HG02885 (cell line): ENCODE data around the gene CBX5.
"Not testable (repeated sequence)": the region's sequence is repeated elsewhere in the genome, so short reads cannot be mapped to it uniquely, and the experiment has no call there.

Source experiments
- ATAC-seq: cut with Tn5 transposase; IDR thresholded peaks from one replicate; pipeline ENCODE4 v1.9.1; 2021; ENCODE audit warnings: mild to moderate bottlenecking; ENCODE audit not compliant: unreplicated experiment, poor library complexity

CBX5 gene

DNA sequence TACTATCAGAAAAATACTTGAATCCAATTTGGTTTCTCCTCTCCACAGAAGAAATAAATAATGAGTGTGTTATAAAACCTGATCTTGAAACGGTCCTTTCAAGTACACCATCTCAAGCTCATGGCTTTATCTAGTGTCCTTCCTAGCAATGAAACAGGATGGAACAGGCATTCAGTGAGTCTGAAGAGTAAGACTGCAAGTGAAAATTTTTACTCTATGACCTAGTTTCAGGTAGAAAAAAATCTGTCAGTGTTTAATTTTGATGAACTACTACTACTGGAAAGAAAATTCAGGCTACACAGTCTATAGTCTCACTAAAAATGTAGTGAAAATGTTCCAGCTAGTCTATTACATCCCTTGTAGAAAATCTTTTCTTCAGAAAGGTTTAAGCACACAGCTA lies 7.7 kb downstream of the CBX5 start:
- ATAC-seq = no peak

DNA sequence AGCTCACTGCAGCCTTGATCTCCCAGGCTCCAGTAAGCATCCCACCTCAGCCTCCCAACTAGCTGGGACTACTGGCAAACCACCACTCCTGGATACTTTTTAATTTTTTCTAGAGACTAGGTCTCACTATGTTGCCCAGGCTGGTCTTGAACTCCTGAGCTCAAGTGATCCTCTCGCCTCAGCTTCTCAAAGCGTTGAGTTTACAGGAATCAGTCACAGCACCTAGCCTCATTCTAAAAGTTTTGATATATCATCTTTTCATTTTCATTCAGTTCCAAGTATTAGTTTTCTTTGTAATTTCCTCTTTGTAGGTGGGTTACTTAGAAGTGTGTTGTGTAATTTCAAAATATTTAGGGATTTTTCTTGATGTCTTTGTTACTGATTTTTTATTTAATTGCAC lies 9.6 kb downstream of the CBX5 start:
- ATAC-seq = no peak

DNA sequence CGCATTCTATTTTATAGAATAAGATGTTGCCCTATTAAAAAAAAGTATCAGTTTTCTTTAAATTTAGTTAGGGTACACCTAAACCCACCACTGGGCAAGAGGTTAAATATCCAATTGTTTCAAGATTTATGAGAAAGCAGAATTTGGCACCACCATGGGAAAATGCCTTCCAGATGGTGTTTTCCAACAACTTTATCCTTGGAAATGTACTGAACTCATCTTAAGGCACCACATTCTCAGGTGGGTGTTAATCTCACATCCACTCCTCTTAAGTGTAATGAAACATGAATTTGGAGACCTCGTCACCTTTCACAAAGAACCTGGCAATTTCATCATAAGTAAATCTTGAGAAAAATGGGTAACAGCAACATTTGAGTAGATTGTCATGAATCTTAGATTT lies 13.1 kb downstream of the CBX5 start:
- ATAC-seq = no peak

DNA sequence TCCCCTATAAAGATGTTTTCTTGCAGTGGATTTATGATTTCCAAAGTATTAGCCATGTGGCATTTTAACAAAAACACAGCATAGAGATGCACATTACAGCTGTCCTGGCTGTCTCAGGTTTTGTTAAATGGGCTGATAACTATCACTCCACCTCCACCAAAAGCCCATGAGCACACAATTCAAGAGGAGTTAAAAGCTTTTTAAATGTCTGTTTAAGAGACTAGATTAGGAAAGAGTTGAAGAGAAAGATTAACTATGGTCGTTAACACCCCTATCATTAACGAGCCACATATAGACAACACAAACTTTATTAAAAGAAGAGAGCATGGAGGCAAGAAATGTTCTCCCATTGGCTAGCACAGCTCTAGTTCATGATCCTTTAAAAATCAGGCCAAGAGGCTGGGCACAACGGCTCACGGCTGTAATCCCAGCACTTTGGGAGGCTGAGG lies 14.5 kb downstream of the CBX5 start:
- no peak for ATAC-seq

DNA sequence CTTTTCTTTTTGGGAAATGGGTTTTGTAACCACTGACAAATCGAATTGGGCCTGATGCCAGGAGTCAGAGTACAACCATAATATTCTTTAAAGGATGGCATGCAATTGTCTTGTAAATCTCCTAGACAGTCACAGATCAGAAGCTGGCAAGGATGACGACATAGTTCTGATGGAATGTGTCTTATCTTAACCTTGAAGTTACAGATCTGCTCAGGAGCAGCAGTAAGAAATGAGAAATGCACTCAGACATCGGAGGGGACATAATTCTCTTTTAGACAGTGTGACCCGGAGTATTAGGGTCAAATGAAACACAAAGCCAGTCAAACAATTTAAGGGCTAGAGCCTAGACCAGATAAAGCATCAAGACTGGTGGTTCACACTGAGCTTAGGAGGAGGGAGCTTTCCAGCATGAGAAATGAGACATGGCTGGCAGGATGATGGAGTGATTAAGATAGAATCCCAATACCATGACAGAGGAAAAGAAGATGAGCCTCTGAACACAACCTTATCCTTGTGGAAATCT lies 17.5 kb downstream of the CBX5 start:
- no peak for ATAC-seq

DNA sequence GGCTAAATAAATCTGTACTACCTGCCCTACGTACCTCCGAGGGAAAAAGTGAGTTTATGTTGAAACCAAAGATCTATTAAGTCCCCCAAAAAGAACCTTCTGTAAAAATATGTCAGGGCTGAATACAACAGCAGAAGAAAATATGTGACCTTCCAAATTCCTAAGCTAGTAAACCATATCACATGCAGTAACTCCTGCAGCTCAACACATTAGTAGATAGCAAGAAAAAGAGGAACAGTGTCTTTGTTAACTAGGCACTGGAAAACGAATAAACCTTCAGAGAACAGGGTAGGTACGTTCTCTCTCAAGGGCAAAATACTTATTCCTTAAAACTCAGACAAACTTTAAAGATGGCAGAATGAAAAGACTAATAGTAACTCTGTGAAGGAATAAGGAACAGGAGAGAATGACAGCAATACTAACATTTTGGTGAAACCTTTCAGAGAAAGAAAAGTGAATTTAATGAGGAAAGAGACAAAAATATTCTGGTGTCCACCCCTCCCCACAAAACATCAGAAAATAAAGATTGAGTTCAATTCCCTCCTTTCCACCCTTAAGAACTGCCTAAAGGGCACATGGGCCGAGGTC lies 18.0 kb downstream of the CBX5 start:
- no peak for ATAC-seq

DNA sequence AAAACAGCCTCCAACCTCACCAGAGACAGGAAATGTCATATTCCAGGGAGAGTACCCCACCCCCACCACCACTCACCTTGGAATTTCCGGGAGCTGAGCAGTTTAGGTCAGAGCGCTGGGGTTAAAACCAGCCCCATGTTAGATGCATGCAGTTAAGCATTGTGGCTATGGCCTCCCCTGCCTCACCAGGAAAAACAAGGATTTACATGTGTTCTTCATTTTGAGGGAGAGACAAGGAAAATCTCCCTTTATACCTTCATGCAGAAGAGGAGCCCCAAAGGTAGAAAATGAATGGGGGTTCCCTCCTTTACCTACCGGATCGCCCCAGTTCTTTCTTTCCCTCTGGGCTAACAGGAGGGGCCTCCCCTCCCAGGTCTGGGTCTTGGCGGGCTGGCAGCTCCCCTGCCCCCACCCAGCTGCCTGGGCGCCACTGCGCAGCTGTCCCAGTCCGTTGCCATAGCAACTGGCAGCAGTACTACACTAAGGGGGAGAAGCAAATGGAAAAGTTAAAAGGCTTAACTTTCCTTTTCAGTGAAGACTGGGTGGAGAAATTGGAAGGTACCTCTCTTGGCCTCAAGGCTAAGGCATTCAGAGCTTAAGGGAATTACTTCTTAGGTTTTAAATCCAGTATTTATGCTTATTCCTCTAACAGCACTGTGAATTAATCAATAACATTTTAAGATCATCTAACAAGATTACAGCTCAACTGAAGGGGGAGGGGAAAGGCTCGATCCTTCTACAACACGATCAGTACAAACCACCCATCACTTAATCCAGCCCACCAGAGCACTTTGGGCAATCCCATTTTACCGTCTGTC lies 20.5 kb downstream of the CBX5 start:
- ATAC-seq = peak; percentile 66

DNA sequence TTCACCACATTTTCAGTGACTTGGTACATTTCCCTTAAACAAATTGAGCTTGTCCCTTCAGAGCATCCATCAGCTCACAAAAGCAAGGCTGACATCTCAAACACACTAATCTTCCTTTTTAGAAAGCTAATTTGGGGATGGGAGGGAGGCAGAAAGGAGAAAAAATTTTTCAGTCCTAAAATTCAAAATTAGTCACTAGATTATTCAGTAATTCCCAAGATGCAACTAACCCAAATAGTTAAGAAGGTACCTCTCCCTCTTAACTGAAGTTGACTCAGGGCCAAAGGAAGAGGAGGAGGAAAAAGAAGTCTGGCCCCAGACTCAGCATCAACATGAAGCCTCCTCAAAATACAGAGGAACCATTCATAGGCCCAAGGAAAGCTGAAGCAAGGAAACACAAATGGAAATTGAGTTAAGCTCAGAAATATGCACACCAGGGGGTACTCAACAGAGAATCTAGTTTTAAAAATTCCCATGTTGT lies 21.7 kb downstream of the CBX5 start:
- no peak for ATAC-seq

DNA sequence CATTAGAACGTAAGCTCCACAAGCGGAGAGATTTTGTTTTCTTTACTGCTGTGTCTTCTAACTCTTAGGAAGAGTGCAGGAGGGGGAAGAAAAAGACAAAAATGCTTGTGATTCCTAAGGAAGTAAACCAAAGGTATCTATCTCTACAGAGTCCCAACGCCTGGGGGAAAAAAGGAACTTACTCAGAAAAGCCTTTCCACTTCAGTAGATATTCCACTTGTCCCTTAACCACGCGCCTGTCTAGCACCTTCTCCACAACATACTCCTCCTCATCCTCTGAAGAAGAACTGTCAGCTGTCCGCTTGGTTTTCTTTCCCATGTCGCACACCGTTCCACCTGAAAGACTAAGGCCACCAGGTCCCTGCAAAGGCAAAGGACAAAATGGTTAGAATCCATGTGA lies 22.6 kb downstream of the CBX5 start:
- ATAC-seq = no peak

DNA sequence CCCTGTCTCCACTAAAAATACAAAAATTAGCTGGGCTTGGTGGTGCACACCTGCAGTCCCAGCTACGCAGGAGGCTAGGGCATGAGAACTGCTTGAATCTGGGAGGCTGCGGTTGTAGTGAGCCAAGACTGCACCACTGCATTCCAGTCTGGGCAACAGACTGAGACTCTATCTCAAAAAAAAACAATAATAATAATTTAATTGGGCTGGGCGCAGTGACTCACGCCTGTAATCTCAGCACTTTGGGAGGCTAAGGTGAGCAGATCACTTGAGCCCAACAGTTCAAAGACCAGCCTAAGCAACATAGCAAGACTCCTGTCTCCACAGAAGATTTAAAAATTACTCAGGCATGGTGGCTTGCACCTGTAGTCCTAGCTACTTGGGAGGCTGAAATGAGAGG lies 26.7 kb downstream of the CBX5 start:
- ATAC-seq = no peak

DNA sequence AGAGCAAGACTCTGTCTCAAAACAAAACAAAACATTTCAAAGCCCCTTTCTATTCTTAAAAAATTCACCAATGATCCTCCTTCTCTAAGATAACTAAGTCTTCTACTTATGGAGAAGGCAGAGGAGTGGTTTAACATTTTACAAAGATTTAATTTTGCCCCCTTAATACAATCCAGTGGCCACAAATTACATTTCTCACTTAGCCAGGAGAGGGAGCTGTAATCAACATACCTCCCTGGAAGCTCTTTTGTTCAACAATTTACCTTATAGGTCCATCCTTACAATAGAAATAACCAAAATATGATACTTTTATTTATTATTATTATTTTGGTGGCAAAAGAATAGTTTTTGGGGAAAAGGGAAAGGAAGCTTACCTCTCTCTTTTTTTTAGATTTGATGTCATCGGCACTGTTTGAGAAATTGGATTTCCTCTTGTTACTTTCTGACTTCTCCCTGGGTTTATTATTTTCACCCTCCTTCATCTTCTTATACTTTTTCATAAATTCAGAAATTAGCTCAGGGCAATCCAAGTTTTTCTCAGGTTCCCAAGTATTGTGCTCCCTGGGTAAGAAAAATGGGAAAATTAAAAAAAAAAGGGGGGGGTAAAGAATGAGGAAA lies 28.1 kb downstream of the CBX5 start:
- ATAC-seq = no peak

DNA sequence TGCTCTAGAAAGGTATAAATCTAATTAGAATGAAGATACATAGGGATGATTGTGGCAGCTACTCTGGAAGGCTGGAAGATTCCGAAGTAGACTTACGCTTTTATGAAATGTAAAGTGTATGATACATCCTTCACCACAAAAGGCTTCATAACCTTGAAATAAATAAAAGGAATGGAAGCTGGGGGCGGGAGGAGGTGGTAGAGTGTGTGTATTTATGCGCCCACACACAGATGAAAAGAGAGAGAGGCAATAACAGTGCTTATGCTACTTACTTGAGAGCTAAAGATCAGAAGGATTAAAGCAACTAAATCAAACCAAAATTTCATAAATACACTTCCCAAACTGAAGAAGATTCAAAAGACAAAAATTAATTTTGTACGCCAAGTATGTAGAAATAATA lies 30.4 kb downstream of the CBX5 start:
- no peak for ATAC-seq

DNA sequence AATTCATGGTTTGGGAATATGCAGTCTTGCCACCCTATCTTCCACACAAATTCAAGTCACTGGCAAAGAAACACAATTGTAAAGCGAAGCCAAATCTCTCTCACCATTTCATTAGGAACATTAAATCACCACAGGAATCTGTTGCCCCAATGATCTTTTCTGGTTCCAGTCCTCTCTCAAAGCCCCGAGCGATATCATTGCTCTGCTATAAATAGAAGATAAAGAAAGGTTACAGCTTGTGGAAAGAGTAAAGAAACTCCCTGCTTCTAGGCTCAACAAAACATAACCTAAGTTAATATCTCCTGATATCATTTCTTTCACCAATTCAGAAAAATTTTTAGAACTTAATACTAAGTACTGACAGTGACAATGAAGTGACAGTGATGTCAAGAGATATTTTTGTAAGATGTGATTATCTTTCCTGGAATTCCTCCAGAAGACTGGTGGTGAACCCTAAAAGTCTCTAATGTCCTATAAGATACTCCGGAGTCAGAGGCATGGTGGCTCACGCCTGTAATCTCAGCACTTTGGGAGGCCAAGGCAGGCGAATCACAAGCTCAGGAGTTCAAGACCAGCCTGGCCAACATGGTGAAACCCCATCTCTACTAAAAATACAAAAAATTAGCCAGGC lies 33.8 kb downstream of the CBX5 start:
- no peak for ATAC-seq

DNA sequence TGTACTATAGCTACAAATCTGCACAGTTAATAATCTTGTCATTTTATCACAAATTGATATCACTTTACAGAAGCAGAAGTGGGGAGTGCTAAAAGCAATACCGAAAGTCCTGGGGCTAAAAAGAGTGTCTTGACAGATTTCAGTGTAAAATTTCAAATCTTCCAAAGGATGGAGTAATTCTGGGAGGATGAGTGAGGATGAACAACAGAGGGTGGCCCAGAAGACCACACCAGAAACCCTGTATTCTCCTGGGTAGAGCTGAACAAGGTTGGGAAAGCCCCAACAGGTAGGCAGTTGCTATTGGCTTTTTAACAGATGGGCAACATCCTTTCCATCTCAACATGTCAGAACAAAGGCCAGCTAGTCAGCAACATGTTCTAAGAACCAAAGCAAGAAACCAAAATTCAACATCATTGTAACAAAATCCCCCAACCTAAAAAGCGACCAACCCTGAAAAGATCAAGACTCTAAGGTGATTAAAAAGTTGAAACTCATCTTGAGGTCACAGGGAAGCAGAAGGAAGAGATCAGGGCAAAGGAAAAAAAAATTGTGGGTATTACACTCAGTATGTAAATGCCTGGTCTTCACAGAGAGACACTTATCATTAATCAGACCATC lies 38.8 kb downstream of the CBX5 start:
- peak; percentile 38 for ATAC-seq

DNA sequence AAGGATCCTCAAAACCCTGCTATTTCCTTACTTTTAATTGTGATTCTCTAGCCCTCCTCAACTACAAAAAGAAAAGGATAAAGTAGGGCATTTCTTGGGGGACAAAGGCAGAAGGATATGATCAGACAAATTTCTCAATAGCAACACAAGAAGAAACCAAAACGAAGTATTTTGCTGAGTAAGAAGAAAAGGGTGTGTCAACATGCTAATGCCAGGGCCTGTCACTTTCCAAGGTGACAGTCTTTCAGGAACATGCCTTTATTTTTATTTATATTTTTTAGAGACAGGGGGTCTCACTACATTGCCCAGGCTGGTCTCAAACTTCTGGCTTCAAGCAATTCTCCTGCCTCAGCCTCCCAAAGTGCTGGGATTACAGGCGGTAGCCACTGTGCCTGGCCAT lies 39.8 kb downstream of the CBX5 start:
- no peak for ATAC-seq

DNA sequence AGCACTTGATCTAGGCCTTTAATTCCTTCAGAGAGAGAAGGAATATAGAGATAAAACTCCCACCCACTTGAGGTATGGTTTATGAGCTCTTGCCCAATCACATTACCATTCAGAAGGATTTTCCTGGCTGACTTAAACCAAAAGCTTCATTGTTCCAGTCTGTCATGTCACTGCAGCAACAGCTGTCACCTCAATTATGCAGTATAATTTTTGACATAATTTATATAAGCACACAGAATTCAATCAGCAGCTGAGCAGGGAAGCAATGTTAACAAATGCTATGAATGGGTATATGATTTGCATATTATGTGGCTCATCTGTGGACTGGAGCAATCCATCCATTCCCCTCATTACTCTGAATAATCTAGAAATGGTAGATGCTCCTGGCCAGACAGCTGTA lies 40.3 kb downstream of the CBX5 start:
- no peak for ATAC-seq

DNA sequence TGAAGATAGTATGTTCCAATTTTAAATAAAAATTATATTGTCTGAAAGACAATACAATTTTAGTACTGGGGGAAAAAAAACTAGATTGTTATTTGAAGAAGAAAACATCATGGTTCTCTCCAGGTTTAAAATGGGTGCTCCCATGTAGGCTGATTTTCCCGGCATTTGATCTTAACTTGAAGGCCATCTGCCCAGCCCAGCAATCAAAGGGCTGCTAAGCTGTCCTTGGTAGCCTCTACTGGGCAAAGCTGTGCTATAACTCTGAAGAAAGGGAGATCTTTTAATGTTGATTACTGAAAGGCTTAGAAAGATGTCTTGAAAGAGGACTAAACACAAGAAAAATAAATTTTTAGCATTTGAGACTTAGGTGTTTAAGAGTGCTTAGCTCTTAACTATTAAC lies 41.4 kb downstream of the CBX5 start:
- no peak for ATAC-seq

DNA sequence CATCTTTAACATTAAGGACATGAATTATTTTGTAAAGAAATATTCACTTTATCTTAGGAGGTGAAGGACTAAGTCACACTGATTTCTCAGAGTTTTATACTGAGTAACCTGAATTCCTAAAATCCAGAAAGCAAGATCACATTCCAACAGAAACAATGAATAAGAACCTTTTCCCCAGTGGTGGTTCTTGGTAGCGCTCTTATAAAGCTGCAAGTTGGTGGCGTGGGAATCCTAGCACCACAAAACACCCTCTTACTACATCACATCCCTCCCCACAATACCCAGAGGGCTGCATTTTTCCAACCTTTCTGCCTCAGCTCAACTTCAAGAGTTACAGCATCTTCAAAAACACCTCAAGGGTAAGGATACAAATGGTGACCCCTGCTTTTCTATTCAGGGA lies 47.1 kb downstream of the CBX5 start:
- no peak for ATAC-seq

DNA sequence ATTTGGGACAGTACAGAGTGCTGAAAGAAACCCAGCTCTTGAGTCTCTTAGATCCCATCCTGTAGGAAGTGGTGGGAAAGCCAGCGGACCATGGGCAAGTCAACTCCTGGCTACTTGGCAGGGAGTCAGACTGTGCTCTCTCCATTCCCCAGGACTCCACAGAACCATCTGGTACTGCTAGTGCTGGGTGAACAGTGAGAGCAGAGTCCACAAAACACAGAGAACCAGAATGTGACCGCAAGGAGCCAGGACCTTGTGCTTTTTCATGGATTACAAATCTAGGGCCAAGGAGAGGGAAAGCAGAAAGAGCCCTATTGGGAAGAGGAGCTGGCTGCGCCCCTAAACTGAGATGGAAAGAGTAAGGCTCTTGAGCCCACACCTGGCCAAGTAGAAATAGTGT lies 48.7 kb downstream of the CBX5 start:
- not testable (repeated sequence) for ATAC-seq

DNA sequence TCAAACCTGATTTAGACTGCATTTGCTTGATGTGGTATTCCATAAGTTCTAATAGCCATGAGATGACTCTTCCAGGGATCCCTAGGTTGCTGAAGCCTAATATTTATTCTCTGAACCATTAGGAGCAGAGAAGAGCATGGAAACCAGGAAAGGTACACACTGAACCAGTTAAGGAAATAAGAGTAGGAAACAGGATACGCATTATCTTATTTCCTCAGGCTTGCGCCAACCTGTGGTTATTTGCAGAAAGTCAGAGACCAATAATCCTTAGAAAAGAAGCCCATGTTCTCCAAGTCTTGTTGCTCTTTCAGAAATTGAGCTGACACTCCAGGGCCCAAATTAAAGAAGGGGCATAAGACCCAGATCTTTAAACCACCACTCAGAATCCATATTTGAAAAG lies 49.4 kb downstream of the CBX5 start:
- no peak for ATAC-seq
